RWPE2 (cell line): ENCODE measurements around the gene SYDE2.

Experiments
- ATAC-seq: fragments of 200-7000 bp; cut with Tn5 transposase; 3 replicates; pipeline ENCODE4 v1.9.1; 2021; ENCODE audit warnings: low read depth
- DNase-seq: peaks from one replicate; pipeline ENCODE4 v3.0.0-alpha.2; 2020; ENCODE audit warnings: low spot score
- H3K27ac ChIP-seq: fragments of 450-650 bp; 2 replicates; pipeline ENCODE4 v1.5.1; 2017; ENCODE audit warnings: mild to moderate bottlenecking; ENCODE audit not compliant: poor library complexity, severe bottlenecking
- H3K27me3 ChIP-seq: fragments of 250-450 bp; sonication (Bioruptor Pico); 2 replicates; pipeline ENCODE4 v1.5.1; 2021; ENCODE audit warnings: mild to moderate bottlenecking, moderate library complexity; ENCODE audit not compliant: insufficient read depth, poor library complexity, severe bottlenecking
- H3K36me3 ChIP-seq: fragments of 250-450 bp; sonication (Bioruptor Pico); 2 replicates; pipeline ENCODE4 v1.5.1; 2020; ENCODE audit warnings: low read depth, mild to moderate bottlenecking, moderate library complexity
- H3K4me1 ChIP-seq: fragments of 250-450 bp; sonication (Bioruptor Pico); 2 replicates; pipeline ENCODE4 v1.5.1; 2021; ENCODE audit warnings: mild to moderate bottlenecking, moderate library complexity; ENCODE audit not compliant: insufficient read depth, poor library complexity, severe bottlenecking
- H3K4me3 ChIP-seq: fragments of 250-450 bp; sonication (Bioruptor Pico); 2 replicates; pipeline ENCODE4 v1.5.1; 2021; ENCODE audit warnings: mild to moderate bottlenecking, moderate library complexity; ENCODE audit not compliant: severe bottlenecking
- H3K9me3 ChIP-seq: fragments of 250-450 bp; sonication (Bioruptor Pico); 2 replicates; pipeline ENCODE4 v1.5.1; 2021; ENCODE audit warnings: mild to moderate bottlenecking, moderate library complexity; ENCODE audit not compliant: severe bottlenecking
- CTCF ChIP-seq: fragments of 450-650 bp; IDR thresholded peaks from one replicate; pipeline ENCODE4 v1.5.1; 2017; ENCODE audit warnings: mild to moderate bottlenecking, moderate library complexity; ENCODE audit not compliant: poor library complexity, severe bottlenecking

Gene SYDE2

GRCh38 chr1:85224295-85224694 lies 23.5 kb upstream of the SYDE2 start:
- Histone ChIP-seq H3K4me3 (no peak overlapping the region), H3K36me3 (no peaks in the 10 kb centered on the region), H3K27ac (no peak overlapping the region), H3K27me3 (no peaks in the 10 kb centered on the region), H3K9me3 (no peaks in the 10 kb centered on the region), H3K4me1 (peaks cover 7% of the 10 kb centered on the region)
- no peak for DNase-seq
- ATAC-seq, result no peak
- TF ChIP-seq CTCF, result no peak

- Histone ChIP-seq H3K27ac (no peak overlapping the region), H3K27me3 (no peaks in the 10 kb centered on the region), H3K4me3 (no peak overlapping the region), H3K9me3 (no peaks in the 10 kb centered on the region), H3K4me1 (peaks cover 7% of the 10 kb centered on the region), H3K36me3 (no peaks in the 10 kb centered on the region)
- no peak for TF ChIP-seq CTCF
- no peak for DNase-seq
- ATAC-seq, result no peak
Measured at GRCh38 chr1:85223334-85223733, 22.5 kb upstream of the SYDE2 start.

- Histone ChIP-seq H3K9me3 (no peaks in the 10 kb centered on the region), H3K4me1 (peaks cover 7% of the 10 kb centered on the region), H3K27me3 (no peaks in the 10 kb centered on the region), H3K27ac (no peak overlapping the region), H3K4me3 (no peak overlapping the region), H3K36me3 (no peaks in the 10 kb centered on the region)
- ATAC-seq, result no peak
- no peak for DNase-seq
- TF ChIP-seq CTCF, result no peak
Measured at GRCh38 chr1:85220756-85221201, 20.0 kb upstream of the SYDE2 start.

GRCh38 chr1:85219853-85220610 lies 19.2 kb upstream of the SYDE2 start:
- Histone ChIP-seq H3K4me3 (no peak overlapping the region), H3K27ac (no peak overlapping the region), H3K36me3 (no peaks in the 10 kb centered on the region), H3K27me3 (no peaks in the 10 kb centered on the region), H3K9me3 (no peaks in the 10 kb centered on the region), H3K4me1 (peaks cover 6% of the 10 kb centered on the region)
- no peak for DNase-seq
- no peak for ATAC-seq
- TF ChIP-seq CTCF, result no peak

- Histone ChIP-seq H3K36me3 (no peaks in the 10 kb centered on the region), H3K9me3 (no peaks in the 10 kb centered on the region), H3K27ac (no peak overlapping the region), H3K4me1 (peaks cover 12% of the 10 kb centered on the region), H3K27me3 (no peaks in the 10 kb centered on the region), H3K4me3 (no peak overlapping the region)
- DNase-seq (no peak), ATAC-seq (no peak)
- no peak for TF ChIP-seq CTCF
Measured at GRCh38 chr1:85216697-85217096, 15.9 kb upstream of the SYDE2 start.
